ENCODE data around the gene H2BK1.
A peak's percentile ranks its signal among the peaks of the same experiment; 100 is the strongest.

The H2BK1 gene

DNA sequence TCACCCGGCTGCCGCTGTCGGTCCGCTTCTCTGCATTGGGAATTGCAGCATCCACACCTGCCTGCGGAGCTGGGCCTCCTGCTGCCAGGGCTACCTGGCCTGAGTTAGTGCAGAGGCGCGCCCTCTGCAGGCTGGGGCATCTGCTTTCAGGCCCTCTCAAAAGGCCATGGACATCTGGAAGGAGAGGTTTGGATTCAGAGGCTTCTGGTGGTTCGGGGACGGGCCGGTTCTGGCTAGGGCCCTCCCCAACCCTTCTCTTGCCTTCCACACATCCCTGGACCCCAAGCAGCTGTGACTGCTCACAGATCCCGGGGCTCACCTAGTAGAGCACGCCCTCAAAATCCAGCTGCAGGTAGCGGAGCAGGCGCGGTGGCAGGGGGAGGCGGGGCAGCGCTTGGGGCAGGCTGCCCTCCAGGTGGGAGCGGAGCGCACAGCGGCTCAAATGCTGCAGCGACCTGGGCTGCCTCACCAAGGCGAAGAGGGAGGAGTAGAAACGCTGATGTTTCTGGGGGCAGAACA is 34.4 kb downstream of the H2BK1 start:
- DNase-seq = no peak

- no peak for DNase-seq
Observed at GRCh38 chr7:151175047-151175792, 35.1 kb downstream of the H2BK1 start.

- peak; percentile 41 for DNase-seq
Observed at GRCh38 chr7:151174246-151175046, 35.8 kb downstream of the H2BK1 start.

- no peak for DNase-seq
Observed at GRCh38 chr7:151173386-151174245, 36.7 kb downstream of the H2BK1 start.

DNA sequence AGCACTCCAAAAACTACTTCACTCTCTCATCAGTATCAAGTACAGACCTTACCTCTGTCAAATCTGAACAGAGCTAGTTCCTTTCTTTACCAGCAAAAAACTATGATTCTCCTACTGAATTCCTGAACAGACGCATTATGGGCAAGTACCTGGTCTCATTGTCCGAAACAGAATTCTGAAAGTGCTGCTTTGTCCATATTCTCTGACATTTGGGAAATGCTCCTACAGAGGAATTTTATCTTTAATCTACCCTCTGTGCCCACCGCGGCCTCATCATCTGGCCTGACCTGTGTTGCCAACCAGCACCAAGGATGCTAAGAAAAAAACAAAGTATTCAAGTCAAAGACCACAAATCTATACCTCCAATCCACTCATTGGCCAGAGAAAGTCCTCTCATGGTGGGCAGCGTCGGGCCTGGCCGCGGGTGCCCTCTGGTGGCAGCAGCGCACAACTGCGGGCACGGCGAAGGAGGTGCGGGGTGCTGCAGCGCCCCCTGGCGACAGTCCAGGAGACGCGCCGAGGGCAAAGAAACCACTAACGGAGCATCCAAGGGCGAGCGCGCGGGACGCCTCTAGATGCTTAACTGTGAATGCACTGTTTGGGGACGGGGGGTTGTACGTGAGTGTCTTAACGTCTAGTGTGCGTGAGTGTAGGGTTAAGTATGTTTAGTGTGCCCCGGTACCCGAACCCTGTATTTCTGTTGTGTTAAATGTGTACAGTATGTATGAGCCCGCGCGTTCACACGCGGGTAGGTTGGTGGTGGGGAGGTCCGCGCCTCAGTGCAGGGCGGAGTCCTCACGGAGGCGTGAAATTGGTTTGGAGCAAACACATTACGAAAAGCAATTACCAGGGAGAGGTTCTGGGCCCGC is 37.8 kb downstream of the H2BK1 start:
- peak; percentile 77 for DNase-seq

GRCh38 chr7:151168787-151169162 is 41.5 kb downstream of the H2BK1 start:
- no peak for DNase-seq

DNA sequence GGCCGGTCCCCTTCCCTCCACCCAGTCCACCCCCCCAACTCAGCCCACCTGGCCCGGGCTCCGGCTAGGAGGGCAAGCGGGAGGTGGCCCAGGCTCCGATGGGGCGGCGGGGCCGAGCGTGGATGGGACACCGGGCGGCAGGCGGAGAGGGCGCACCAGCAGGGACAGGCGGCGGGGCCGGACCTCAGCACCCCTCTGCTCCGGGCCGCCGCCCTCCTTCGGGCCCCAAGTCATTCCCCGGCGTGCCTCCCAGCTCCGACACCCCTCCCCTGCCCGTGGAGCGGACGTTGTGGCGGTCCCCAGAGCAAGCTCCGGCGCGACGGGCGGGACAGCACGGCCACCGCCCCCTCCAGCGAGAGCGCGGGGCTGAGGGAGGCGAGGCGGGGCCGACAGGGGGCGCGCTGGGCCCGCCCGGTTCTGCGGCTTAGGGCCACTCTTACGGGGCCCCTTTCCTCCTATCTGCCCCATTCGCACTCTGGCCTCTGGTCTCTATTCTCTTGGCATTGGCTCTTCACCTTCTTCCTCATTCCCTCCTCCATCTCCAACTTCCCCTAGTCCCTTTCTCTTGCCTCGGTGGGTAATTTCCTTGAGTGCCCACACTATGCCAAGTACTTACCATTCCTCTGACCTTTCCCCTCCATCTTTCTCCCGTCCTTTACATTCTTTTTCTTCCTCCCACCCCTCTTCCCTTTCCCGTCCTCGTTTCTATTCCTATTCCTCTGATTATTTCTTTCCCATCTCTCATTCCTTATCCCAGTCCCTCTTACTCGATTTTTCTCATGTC is 42.1 kb downstream of the H2BK1 start:
- DNase-seq = peak; percentile 41

GRCh38 chr7:151167197-151167961 is 42.9 kb downstream of the H2BK1 start, which contains the start of gene GBX1:
Gene GBX1, minus strand, starts transcription at chr7:151167694. Its CDS starts 146 bp downstream, at chr7:151167548.
- DNase-seq = no peak

DNA sequence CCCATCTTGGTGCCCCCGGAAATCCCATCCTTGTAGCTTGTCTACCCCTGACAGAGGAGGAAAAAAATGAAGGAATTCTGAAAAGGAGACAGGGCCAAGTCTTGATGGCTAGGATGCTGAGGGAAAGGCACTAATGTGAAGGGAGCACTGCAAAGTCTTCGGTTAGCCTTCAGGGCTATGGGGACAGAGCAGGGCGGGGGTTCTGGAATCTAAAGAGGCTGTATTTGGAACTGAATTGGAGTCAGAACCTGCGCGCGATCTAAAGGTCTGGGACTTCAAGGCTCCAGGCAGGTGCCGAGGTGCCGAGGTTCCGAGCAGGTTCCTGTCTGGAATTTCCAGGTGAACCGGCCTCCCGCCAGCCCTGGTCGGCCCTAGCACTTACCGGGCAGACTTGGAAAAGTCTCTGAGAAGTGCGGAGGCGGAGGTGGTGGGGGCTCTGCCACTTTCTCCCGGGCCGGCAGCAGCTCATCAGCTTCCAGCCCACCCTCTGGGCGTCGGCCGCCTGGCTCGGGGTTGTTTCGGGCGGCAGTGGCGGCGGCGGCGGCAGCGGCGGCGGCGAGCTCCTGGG is 43.6 kb downstream of the H2BK1 start:
- no peak for DNase-seq

DNA sequence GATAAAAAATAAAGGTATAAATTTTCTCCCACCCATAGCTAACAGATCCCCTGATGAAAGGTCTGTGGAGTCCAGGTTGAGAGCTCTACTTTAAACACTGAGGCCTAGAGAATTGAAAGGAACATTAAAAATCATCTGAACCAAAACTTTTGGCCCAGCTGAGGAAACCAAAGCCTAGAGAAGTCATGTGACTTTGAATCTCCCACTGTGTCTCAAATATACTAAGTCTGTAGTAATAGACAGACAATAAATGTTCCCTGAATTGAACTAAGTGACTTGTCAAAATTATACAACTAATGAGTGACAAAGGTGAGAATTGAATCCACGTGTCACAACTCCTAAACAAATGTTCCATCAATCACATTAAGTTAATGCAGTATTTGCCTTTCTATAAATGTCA is 48.5 kb downstream of the H2BK1 start:
- DNase-seq = no peak
